HG03571 (cell line): ENCODE results near the gene PLEKHJ1.

Experiments
- ATAC-seq: cut with Tn5 transposase; IDR thresholded peaks from one replicate; pipeline ENCODE4 v1.9.1; 2021; ENCODE audit not compliant: unreplicated experiment

Gene PLEKHJ1

DNA sequence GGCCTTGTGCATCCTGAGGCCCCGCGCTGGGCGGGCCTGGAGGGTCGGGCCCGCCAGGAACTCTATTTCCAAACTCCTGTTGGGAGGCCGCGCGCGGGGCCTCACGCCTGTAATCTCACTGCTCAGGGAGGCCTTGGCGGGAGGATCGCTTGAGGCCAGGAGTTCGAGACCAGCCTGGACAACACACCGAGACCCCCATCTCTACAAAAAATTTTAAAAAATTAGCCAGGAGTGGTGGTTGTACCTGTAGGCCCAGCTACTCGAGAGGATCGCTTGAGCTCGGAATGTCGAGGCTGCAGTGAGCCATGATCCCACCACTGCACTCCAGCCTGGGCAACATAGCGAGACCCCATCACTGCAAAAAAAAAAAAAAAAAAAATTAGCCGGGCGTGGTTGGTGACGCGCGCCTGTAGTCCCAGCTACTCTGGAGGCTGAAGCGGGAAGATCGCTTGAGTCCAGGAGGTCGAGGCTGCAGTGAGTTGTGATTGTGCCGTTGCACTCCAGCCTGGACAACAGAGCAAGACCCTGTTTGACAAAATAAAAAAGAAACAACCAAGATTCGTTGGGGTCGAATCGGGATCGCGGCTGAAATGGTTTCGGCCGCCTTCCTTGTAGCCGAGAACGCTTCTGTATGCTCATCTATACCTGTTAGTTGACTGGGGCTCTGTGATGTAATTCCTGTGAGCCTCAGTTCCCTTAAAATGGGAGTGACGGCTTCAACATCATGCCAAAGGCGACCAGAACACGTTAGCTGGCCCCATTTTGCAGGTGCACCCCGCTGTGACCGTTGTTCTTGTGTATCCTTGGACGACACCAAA is 1.1 kb upstream of the PLEKHJ1 start:
- no peak for ATAC-seq

DNA sequence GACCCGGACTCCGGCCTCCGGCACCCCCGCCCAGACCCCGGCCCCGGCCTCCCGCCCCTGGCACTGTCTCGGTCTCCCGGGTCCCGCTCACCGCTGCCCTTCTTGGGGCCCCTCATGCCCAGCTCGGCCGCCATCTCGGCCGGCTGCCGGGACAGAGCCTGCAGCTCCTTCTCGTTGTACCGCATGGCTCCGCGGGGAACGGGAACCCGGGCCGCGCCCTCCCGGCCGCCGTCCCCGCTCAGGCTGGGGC is 140 bp downstream of the PLEKHJ1 start:
- ATAC-seq: no peak

DNA sequence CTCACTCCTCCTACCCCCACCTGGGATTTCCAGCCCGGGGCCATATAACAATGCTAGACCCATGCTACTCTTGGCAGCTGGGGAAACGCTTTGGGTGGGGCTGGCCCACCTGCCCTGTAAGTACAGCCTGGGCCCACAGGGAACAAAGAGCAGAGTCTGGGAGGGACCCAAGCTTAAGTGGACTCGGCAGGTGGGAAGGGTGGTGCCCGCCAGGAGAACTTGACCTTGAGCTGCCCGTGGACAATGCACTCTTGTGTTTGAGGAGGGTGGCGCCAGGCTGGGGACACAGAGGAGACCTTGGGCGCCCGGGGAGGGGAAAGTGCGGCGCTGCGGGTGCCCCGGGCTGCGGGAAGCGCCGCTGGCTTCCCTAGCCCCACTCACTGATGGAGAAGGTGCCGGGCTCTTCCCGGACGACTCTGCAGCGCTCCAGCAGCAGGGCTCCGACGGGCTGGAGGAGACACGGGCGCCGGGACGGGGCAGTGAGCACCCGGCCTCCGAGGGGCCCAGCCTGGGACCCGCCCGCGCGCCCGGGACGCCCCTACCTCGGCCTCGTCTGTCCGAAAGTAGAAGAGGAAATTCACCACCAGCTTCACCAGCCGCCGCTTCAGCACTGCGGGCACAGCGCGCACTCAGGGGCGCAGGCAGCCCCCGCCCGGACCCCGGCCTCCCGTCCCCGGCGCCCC is 607 bp downstream of the PLEKHJ1 start:
- peak; percentile 11 for ATAC-seq

DNA sequence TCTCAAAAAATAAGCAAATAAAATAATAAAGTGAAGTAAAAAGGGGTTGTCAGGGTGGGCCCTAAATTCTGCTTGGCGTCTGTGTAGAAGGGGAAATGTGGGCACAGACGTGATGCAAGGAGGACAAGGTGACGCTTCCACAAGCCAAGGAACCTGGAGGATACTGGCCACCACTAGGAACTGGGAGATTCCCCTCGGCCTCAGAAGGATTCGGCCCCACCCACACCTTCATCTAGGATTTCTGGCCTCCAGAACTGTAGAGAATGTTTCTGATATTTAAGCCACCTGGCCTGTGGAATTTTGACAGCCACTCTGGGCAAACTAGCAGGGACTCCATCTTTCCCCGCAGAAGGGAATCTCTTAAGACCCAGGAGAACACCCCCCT is 1.1 kb downstream of the PLEKHJ1 start:
- ATAC-seq: no peak

DNA sequence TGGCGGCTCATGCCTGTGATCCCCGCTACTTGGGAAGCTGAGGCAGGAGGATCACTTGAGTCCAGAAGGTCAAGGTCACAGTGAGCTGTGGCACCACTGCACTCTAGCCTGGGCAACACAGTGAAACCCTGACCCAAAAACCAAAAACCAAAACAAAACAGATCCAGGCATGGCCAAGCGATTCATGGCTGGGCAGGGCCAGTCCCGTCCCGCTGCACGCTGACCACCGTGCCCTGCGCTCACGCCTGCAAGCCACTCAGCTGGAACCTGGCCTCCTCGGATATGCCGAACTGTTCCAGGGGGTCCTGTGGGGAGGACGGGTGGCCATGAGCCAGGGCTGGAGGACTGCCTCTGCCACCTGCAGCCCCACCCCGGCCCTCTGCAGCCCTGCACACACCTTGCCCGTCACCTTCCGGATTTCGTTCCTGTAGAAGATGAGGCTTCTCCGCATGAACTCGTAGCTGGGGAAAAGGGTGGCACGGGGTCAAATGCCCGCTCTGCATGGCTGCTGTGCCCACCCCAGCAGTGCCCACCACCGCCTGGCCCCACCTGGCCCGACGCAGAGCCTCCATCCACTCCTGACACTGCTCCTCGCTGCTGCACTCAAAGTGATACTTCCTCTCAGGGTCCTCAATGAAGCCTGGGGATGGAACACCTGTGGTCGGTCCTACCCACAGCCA is 2.4 kb downstream of the PLEKHJ1 start:
- no peak for ATAC-seq

DNA sequence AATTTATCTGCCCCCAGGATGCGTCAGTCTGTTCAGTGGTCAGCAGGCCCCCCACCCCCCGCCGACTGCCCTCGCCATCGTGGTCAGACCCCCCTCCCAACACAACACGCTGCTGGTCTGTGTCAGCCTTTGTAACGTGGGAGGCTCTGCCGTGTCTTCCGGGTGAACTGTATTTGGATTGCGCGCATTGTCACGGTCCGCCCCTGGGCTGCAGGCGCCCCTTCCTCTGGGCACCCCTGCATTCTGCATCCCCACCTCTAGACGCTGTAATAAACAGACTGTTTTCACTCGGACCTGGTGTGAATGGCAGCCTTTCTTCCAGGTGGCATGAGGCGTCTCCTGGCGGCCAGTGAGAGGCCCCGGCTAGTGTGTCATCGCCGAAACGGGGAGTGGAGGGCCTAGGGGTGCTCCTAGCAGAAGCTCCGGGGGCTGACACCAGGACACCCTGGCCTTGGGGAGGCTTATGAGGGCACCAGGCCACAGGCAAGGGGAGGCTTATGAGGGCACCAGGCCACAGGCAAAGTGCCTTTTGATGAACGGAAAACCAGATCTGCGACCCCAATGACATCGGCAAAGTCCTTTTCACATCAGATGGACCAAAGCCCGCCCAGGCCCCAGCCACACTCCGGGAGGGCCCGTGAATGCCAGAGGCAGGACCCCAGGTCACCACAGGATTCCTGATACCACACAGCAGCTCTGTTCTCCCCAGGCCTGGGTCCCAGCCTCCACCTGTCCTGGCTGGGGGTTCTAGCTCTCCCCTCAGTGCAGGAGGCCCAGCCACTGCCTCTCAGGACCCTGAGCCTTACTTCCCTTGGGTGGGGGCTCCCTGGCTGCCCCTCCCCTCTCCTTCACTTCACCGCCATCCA is 3.6 kb downstream of the PLEKHJ1 start:
- no peak for ATAC-seq

DNA sequence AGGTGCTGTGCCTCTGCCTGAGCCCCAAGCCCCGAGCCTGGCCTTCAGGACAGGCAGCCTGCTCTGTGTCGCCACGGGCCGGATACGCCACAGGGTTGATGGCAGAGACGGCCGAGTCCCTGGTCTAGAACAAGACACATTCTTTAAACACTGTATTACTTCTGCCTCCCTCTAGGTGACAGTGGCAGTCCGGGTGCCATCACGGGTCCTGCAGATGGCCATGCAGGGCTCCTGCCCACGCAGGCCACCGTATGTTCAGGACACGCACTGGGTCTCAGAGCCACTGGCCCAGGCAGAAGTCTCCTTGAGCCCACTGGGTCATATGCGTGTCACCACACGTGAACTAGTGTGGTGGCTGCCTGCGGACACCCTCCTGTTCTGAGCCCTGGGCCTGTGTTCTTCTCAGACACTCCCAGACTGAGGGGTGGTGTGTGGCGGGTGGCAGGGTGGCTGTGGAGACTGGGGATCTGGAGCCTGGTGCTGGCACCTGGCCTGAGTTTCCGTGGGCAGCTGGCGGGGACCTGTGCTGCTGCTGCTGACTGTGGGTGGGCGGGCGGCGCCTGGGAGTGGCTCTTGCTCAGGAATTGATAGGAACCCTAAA is 4.4 kb downstream of the PLEKHJ1 start:
- no peak for ATAC-seq

DNA sequence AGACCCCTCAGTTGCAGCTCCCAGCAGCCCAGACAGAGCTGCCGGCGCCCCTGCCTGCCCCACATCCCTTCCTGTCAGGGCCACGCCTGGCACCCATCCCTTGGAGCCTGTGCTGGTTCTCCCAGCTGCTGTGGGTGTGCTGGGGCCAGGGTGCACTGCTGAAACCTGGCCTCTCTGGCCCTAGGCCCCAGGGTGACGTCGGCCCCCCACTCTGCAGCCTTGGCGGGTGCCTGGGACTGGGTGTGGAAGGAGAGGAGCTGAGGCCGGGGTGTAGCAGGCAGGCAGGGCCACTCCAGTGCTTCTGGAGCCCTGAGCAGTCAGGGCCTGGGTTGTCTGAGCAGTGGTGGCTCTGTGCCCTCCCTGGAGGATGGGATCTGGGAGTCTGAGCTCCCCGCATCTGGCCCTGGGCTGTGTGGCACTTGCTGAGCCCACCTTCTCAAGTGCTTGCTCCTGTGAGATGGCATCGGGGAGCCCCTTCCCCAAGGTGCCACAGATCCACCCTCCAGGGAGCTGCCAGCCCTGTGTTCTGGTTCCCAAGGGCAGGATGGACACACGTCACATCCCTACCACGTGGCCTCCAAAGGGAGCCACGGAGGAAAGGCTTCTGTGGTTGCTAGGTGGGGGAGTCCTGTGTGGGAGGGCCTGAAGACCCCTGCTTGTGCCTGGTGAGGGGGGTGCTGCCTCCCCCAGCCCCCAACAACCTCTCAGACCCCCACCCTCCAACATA is 5.2 kb downstream of the PLEKHJ1 start:
- ATAC-seq: no peak

DNA sequence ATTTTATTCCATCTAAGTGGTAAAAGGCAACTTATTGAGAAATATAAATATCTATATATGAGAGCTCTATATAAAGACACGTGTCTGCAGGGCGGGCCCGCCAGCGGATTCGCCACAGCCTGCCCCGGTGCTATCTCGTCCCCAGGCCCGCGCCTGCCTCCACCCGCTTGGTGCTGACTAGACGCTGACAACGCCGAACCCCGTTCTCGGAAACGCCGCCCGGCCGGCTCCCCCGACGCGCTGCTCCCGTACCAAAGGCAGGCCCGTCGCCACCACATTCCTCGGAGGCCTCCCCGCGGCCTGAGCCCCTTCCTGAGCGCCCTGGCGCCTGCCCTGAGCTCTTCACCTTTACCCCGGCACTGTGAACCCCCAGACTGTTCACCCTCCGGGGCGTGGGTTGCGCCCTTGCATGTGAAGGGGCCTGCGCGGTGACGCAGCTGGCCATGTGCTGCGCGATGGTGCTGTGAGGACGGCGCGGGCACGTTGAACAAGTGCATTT is 6.0 kb downstream of the PLEKHJ1 start:
- ATAC-seq: no peak

DNA sequence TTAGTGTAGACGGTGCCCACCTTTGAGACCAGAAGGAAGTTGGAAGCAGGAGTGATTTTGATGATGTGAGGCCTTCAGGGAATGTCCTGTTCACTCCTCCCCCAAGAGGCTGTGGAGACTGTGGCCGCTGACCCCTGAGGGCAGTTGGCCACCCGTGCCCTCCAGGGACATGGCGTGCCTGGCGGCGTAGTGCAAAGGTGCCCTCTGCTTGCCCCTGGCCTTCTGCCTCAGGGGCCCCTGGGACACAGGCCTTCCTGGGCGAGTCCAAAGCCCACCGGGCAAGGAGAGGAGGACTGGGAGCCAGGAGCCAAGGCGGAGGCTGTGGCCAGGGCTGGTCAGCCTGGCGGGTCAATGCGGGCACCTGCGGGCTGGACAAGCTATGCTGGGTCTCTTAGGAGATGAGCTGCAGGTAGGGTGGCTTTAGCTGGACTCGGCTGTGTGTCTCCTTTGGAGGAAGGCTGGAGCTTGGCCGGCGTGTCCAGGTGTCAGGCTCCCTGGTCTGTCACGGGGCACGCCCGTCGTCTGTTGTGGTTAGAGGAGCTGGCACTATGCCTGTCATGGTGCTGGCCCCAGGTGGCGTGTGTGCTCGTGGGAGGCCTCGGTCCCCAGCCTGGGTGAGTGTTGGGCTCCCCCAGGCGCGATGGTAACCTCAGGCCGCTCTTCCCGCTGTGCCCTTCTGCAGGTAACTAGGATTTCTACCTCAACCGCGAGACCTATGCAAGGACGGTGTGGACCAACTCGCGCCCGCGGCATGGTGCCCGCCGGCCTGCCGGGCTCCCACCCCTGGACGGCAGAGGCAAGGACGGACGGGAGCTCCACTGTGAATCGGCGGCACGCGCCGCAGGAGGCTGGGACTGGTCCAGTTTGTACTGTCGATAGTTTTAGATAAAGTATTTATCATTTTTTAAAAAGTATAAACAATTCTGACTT is 6.8 kb downstream of the PLEKHJ1 start:
- no peak for ATAC-seq

DNA sequence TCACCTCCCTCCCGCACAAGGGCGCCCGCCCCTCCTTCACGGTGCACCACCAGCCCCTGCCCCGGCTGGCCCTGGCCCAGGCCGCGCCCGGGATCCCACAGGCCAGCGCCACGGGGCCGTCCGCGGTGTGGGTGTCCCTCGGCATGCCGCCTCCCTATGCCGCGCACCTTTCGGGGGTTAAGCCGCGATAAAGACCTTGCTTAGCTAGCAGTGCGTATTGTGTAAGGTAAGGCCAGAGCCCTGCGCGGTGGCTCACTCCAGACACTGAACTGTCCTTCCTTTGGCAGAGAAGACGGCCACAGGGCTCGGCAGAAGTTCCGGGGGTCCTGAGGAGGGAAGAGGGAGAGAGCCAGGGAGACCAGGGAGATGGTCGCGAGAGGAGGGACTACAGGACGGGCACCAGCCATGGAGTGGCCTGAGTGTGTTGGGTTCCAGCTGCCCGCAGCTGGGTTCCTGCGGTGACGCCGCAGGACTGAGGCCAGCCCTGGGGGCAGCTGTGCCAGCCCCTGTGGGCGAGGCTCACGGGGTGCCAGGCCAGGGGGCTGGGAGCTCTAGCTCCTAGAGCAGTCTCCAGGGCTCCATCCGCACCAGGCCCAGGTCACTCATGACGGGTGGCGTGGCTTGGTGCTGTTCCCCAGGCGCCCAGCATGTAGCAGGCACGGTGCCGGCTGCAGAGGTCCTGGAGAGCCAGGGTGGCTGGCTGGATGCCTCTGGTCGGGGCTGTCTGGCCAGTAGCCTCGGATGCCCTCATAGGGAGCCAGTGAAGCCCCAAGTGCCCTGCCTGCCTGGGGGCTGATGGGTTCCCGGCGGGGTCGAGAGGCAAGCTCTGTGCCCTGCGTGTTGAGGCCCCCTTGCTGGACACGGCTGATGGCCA is 7.7 kb downstream of the PLEKHJ1 start:
- no peak for ATAC-seq

DNA sequence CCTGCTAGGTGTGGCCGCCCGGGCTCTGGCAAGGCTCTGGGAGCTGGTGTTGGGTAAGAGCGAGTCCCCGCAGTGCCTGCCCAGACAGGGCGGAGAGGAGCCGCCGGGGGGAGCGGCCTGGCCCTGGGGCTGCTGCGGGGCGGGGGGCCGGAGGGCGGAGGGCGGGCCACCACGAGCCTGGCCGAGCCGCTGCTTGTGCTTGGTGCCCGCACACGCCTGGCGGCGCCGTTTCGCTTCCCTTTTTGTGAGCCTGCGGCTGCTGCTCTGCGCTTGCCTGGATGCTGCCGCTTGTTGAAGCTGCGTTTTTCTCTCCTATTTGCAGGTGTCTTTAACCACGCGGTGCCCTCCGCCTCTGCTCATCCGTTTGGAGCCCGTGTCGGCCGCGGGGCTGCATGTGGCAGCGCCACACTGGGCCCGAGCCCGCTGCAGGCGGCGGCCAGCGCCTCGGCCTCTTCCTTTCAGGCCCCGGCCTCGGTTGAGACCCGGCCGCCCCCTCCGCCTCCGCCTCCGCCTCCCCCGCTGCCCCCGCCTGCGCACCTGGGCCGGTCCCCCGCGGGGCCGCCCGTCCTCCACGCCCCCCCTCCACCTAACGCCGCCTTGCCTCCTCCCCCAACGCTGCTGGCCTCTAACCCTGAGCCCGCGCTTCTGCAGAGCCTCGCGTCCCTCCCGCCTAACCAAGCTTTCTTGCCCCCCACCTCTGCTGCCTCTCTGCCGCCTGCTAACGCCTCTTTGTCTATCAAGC is 8.5 kb downstream of the PLEKHJ1 start:
- no peak for ATAC-seq

DNA sequence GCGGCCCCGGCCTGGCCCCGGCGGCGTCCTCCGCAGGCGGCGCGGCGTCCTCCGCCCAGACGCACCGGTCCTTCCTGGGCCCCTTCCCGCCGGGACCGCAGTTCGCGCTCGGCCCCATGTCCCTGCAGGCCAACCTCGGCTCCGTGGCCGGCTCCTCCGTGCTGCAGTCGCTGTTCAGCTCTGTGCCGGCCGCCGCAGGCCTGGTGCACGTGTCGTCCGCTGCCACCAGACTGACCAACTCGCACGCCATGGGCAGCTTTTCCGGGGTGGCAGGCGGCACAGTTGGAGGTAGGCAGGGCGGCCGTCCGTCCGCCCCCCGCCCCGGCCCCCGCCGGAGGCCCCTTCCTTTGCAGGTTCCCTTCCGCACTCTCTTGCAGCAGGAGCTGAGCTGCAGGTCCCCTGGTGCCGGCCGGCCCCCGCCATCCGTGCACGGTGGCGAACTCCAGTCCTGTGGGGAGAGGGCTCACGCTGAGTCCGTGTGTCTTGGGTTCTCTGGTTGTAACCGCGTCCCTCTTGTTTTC is 9.2 kb downstream of the PLEKHJ1 start:
- ATAC-seq: no peak

DNA sequence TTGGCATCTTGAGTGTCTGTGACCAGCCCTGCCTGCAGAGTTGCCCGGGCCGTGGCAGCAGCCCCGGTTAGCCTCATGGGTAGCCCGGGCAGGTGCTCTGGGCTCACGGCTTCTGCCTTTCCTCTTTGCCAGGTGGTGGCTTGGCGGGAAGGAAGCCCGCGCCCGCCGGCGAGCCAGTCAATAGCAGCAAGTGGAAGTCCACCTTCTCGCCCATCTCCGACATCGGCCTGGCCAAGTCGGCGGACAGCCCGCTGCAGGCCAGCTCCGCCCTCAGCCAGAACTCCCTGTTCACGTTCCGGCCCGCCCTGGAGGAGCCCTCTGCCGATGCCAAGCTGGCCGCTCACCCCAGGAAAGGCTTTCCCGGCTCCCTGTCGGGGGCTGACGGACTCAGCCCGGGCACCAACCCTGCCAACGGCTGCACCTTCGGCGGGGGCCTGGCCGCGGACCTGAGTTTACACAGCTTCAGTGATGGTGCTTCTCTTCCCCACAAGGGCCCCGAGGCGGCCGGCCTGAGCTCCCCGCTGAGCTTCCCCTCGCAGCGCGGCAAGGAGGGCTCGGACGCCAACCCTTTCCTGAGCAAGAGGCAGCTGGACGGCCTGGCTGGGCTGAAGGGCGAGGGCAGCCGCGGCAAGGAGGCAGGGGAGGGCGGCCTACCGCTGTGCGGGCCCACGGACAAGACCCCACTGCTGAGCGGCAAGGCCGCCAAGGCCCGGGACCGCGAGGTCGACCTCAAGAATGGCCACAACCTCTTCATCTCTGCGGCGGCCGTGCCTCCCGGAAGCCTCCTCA is 9.9 kb downstream of the PLEKHJ1 start:
- ATAC-seq: no peak

DNA sequence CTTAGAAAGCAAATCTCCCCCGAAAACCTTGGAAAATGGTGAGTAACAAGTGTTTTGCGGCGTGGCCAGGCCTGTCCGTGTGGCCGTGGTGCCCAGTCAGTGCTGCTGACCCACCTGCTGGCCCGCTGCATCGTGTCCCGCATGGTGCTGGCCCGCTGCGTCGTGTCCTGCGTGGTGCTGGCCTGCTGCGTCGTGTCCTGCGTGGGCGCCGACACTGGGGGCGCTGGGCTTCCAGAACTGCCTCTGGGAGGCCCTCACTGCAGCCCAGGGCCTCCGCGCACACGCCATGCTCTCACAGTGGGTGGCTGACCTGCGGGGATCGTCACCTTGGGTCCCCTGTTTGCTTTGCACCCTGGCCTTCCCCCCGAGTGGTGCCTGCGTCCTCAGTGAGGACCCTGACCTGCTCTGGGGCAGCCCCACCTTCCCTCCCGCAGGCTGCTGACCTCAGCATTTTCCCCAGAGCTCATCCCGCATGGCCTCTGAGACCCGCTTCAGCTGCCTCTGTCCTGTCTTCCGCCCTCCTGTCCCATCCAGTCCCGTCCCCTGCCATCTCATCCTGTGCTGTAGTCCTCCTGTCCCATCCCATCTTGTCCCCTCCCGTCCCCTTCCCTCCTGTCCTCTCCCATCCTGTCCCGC is 10.6 kb downstream of the PLEKHJ1 start:
- ATAC-seq: no peak

DNA sequence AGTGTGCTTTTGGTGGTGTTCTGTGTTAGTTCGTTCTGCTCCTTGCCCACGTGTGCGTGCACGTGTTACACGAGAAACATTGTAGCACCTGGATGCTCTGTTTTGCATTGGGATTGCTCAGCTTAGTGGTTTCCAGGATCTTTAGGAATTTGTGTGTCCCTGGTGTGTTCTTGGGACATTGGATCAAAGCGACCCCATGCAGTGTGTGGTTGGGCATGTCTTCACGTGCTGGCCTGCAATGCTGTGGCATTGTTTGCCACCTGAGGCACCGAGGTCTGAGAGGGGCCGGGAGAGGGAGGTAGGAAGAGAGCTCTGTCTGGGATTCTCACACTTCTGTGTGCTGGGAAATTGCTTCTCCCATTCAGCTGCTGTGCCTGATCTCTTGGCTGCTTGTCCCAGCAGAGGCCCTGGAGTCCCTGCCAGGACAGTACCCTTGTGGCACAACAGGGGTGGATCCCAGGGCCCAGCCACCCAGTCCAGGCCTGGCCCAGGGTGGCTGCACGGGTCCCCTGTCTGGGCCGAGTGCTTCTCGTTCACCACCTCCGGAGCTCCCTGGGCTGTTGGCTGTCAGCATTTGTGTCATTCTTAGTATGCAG is 11.3 kb downstream of the PLEKHJ1 start:
- ATAC-seq: no peak
